Measurements from ENCODE around the gene DUSP3.

GRCh38 chr17:43789482-43789881 lies 10.7 kb upstream of the DUSP3 start:
- TF ChIP-seq CTCF (IDR thresholded peaks at IDR 0.05; ENCODE audit: low read depth, low read length) (no peak), POLR2A (IDR thresholded peaks at IDR 0.05; ENCODE audit: extremely low read depth, insufficient read length) (no peak), MYC (IDR thresholded peaks at IDR 0.05; ENCODE audit: low read depth, low read length) (no peak)
- TF ChIP-seq, protein P1, sequence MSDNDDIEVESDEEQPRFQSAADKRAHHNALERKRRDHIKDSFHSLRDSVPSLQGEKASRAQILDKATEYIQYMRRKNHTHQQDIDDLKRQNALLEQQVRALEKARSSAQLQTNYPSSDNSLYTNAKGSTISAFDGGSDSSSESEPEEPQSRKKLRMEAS (IDR thresholded peaks at IDR 0.05; ENCODE audit: low read depth, low read length), result no peak
